Activated gamma-delta T cell treated with Interleukin-2 at 50 U/mL for 16 hours (primary cell): Measurements from ENCODE around the gene UNC13C.

Experiments
- DNase-seq: peaks from one replicate; pipeline ENCODE4 v3.0.0-alpha.2; 2020

The UNC13C gene

DNA sequence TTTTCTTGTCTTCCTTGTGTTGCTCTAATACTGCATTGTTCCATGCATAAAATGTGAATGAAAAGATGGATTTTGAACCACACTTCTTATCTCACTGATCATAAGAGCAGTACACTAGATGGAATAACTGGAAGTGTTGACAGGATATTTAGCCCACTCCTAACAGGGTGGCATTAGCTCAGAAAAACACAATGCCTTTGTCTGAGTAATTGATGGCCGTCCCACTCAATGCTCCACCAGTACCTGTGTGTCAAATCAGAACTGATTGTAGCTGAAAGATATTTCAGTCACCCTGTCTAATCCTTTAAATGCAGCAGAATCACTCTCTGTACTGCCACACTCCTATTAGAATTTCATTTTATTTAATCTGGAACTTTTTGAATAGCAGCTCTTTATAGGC is 526.5 kb downstream of the UNC13C start:
- no peak for DNase-seq

DNA sequence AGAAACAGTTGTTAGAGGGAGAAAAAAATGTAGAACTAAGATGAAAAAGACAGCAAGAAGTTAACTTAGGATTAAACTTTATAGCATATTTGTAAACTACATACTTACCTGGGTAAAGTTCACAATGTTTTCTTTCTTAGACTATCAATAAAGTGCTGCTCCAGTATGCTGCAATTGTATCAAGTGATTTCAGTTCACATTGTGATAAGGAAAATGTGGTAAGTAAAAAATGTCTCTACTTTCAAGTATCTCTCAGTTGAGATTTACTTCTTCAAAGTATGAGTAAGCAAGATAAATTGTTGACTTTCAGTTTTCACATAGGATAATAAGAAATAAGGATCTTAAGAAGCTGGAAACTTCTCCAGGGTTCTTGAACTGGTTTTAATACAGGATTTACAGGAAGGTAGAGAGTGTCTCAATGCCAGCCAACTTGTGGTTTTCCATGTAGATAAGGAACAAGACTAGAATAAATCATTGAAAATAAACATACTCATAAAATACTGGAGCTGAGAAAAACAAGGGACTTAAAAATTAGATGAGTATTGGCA is 528.8 kb downstream of the UNC13C start:
- no peak for DNase-seq

DNA sequence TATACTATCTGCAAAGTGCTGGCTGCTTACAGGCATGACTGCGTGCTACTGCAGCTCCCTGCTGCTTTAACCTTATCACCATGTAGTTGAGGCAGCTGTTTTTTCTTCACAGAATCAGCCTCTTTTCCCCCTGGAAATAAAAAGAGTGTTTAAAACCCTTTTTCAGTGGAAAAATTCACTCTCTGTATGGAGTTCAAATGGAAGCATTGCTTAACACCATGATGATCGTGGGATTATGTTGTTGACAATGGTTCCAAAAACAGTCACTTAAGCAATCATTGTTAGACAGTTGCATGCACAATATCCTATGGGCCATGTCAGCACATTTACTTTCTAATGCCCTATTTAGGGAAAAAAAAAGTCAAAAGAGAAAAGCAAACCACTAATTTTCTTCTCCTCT is 536.4 kb downstream of the UNC13C start:
- no peak for DNase-seq

DNA sequence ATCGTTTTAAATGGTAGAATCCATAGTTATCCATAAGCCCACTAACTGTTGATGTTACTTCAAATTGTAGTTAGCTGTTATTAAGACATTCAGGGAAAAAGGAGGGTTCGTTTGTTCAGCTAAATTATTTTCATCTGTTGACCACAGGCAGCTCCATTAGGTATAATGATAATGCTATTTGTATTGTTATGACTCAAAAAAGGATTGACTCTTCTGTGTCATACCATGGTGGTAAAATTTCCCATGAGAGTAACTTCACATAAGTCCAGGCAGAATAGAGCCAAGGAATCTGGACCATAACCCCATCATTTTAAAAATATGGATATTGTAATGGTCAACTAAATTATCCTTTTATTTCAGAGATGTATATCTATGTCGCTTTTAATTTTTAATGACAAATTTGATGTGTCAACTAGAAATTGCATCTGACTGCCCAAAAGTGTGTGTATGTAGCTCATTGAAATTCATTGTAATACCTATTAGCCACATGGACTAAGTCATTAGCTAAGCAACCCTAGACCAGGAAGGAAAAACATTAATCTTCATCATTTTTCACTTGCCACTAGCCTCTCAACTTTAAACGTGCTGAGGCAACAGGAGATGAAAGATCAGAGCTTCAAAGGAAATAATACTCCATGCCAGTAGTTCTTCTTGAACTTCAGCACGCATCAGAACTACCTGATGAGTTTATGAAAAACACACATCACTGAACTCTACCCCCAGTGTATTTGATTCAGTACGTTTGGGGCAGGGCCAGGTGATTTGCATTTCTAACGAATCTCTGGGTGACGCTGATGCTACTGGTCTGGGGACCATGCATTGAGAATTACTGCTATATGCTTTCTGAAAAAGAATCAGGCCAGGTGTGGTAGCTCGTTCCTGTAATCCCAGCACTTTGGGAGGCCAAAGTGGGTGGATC is 537.7 kb downstream of the UNC13C start:
- DNase-seq = no peak

DNA sequence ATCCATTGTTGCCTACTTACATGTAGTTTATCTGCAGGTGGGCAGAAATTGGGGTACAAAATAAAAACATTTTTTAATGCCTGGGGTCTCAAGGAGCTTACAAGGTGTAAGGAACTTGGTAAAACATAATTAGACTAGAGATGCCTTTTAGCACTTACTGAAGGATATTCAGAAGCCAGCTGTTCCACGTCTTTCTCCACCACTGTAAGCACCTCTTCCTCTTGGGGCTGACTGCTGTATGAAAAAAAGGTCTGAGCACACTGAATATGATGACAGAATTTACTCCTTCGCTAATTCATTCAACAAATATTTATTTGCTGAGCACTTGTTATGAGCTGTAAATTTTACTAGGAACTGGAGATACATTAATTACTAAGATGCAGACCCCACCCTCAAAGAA is 539.1 kb downstream of the UNC13C start:
- DNase-seq = no peak

DNA sequence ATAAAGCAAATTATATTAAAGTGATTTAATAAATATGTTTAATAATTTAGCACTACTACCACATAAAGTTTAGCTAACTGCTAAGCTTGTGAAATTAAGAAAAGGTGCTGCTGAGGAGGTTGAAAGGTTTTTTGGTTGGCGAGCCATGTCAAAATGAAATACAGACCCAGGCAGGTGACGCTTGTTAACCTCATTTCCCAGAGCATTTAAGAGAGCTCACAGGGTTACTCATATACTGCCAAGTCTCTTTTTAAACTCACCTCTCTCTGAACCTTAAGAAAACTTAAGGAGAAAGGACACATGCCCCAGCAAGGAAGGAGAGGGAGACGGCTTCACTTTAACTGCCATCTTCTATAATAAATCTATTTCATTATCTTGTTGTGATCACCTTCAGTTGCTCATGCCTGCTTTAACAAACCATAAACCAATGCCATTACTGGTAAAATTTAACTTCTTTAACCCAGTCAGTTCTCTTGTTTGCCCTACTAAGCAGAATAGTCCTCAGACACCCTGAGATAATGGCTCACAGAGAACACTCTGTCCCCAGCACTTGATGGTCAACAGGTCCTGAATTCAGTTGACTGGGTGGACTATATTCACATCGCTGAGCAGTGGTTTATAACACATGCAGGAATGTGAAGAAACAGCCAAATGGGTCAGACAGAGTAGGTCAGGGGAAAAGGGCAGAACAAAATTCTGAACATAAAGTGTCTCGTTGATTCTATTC is 540.1 kb downstream of the UNC13C start:
- DNase-seq = no peak

DNA sequence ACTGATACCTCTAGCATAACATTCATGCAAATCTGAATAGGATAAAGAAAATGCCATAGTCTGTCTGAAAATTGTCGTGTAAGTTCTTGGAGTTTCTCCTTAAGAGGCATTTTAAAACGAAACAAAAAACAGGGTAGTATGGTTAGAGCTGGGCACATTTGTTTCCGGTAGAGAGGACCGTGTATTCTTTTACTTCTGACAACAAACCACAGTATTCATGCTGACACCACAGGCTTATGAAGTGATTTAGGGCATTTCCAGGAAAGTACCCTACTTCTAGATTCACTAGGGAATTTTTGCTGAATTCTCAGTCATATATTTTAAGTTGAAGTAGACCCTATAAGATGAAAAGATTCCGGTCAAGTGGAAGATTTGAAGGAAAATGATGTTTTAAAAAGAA is 541.3 kb downstream of the UNC13C start:
- DNase-seq = no peak

DNA sequence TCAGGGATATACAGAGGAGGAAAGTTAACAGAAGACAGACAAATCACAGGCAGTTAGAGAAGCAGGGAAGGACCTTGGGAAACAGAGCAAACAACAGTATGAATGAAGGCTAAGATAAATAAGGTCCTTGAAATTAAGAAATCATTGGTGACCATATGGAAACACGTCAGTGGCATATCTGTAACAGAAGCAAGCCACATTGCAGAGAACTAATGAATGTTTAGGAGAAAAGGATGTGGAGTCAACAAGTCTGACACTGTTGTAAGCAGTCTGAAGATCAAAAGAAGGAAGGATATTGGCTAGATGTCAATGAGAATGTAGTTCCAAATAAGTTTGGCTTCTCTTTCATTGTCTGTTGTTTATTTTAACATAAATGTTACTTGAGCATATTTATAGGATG is 542.4 kb downstream of the UNC13C start:
- DNase-seq = no peak

DNA sequence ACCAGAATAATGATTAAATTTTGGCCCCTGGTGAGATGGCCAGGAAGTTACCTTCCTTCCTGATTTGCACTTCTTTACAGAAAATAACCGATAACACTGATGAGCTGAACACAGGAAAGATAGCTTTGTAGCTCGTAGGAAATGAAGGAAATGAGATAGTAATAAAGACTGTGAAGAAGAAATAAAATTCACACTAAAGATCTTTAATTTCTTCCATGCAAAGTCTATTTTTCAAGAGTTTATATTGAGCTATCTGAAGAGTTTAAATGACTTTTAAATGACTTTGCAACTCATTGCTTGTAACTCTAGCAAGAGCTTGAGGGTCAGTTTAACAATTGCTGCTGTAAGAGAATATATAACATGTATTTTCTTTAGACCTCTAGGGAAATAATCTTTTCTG is 543.0 kb downstream of the UNC13C start:
- DNase-seq = no peak

DNA sequence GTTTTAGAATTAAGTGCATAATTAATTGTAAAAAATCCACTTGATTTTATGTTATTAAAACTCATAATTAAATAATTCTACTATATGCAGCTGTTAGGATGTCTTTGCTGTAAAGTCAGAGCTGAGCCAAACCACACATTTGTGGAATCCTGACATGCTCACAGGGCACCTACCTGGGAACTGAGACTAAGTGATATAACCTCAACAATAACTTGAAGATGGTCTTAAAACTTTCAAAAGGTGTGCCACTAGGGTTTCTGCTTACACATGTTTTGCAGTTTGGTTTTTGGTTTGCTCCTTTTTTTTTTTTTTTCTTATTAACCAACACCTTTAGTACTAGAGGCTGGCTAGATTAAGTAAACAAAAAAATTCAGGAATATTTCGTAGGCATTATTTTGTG is 549.8 kb downstream of the UNC13C start:
- DNase-seq = no peak

DNA sequence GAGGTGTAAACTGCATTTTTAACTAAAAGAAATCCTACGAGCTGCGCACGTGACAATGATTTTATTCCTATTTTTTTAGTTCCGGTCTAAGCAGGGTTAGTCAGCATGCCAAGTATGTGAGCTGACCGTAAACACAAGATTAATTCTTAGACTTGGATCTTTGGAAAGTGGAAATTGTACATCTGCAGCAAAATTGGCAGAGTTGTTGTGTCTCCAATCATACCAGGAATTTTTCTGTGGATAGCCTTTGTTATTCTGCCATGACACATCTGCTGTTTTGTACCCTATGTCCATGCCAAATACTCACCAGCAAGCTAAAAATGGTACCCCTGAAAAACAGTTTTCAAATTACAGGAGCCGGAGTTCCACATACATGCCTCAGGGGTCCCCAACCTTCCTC is 562.5 kb downstream of the UNC13C start:
- DNase-seq = no peak

DNA sequence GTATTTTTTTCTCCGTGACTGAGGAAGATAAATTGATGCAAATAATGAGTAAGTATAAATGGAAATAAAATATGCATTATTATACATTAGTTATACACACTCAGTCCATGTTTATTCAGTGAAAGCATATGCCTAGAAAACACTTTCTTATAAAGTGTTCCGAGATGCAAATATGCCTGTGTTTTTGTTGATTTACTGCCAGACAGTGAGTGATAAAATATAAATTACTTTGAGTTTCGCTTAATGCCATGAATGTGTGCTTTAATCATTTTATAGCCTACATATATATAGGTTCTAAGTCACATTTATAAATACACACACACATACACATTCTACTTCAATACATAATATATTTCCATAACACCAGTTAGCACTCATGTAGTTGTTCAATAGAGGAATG is 569.2 kb downstream of the UNC13C start:
- no peak for DNase-seq

DNA sequence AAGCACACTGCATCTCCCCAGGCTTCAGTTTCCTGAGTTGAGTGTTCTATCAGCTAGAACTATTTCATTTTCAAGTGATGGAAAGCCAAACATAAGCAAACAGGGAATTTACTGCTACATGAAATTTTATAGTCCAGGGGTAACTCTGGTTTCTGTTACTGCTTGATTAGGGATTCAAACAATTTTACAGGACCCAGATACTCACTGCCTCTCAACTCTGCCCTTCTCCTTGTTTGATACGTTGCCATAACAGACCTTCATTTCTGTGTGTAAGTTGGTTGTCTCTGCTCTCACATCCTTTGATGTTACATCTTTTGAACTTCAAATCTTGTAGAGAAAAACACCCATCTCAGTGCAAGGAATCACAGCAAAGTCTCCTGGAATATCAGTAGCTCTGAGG is 572.7 kb downstream of the UNC13C start:
- DNase-seq = no peak

DNA sequence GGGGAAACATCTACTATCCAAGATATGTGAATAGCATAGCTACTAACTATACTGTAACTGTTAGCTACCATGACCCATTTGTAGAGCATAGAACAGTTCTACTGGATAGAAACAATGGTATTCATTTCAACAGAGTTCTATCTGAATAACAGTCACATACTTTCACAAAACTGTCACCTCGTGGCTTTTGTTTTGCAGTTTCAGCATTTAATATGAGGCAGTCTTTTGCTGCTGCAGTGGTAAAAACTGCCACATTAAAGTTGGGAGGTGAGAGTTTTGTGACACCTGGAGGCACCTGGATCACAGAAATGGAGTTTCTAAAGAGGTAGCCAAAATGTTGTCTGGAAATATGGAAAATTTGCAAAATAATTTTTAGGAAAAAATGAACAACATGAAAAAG is 578.0 kb downstream of the UNC13C start:
- DNase-seq = no peak

DNA sequence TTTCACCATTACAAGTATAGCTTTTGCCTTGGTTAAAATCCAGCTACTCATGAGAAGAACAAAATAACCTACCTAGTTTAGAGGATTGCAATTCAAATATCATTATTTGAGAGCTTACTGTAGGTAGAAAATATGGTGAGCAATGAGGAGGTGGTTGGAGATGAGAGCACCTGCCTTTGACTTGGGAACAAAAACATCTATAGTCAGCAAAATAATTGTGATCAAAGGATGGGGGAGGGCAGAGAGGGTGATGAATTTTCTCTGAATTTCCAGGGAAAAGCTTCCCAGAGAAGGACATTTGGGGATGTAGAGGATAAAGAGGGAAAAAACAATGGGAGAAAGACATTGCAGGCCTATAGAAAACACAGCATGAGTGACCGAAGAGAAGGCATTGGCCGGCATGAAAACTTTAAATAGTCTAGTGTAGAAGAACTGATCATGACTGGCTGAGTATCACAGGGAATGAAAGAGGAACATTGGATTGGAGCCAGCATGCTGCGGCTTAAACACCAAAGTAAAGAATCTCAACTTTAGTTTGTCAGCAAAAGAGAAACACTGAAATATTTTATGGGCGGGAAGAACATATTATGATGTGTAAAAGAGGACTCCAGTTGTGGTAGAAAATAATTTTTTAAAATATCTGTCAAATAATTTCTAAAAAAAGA is 581.3 kb downstream of the UNC13C start:
- no peak for DNase-seq

DNA sequence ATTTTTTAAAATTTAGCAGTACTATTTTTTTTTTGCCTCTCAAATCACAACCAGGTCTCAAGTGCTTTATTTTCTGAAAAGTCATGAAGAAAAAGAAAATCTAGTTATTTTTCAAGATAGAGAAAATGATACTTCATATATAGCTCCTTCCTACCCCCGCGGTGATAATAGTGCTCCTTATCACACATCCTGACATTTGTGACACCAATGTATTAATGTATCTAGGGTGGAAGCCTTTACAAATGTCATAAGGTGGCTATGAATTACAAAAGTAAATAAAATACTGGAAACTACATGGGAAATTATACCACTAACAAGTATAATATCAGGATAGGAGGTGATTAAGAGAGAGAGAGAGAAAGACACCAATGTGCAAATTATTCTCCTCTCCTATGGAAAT is 582.2 kb downstream of the UNC13C start:
- no peak for DNase-seq

DNA sequence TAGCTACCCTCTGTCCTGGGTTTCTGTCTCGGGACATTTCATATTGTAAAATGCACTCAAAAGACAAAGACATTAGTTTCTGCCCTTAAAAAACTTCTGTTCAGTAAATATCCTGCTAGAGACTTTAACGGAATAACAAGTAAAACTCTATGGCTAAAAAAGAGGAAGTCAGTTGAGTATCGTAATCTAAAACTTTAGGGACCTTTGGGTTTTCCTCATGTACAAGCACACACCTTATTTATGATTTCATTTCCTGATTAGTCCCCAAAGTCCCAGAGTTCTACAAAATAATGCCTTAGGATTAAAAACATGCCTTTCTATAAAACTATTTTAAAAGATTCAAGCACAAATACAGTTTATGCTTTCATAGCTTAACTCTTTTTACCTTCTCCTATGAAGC is 585.9 kb downstream of the UNC13C start:
- DNase-seq = no peak

DNA sequence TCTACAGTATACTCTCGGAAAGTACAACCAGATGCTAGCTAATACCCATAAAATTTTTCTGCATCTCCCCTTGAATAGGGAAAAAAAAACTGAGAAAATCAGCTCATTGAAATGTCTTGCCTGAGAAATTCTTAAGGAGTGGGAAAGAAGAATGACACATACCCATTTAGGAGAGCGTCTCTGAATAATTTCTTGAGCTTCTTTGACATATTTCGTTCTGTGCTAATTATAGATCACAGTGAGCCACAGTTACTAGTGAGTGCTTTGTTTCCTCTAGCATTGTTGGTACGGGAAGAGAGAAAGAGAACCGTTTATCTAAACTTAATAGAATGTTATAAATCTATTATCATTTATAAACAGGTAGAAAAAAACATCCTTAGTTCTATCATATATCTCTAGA is 588.4 kb downstream of the UNC13C start:
- DNase-seq = no peak

DNA sequence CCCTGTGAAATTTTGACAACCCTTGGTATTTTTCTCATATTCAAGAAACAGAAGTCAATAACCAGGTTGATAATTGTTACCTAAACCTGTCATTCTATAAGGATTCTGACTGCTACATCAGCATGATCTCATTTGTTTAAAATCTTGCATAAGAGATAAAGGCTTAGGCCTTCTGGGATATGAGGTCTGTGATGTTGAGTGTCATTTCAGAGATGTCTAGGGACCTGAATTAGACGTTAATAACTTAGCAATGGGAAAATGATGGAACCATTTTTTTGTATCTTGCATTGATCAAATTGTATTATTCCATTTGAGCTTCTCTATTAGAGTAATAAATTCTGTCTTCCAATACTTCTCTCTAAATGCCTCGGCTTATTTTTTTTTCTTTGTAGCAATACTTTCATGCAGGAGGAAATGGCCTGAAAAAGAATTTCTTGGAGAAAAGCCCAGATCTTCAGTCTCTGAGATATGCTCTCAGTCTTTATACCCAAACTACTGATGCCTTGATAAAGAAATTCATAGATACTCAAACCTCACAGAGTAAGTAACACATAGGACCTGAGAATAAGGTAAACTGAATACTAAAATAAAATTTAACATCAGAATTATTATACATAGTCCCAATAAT is 589.3 kb downstream of the UNC13C start:
- no peak for DNase-seq

DNA sequence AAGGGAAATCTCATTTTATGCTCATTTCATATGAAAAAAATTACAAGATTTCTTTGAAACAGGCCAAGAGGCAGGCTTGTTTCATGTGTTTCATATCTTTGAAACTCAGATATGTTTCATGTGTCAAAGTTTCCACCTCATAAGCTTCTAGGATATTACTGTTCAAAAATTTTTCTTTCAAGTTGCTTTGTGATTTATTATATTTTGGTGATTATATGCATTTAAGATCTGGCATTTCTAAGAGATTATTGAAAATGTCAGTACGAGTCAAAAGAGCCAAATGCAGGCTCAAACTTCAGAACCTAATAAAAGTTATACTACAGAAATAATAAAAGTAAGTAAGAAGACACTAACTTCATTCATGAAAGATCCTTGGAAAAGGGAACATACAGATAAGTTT is 590.1 kb downstream of the UNC13C start:
- no peak for DNase-seq

DNA sequence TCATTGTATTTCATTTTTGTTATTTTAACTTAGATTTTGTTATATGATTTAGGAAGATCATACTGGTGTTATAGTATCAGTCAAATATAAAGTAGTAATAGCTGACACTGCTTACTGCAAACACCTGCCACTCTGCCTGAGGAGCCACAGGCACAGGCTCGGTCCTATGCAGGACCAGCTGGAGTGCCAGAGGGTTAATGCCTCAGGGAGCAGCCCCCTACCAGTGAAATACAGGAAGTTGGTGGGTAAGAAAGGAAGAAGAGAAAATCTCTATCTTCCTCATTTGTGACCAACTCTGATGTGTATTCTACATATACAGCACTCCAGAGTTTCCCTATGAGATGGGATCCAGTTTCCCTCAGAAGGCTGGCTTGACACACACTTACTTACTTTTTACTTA is 593.3 kb downstream of the UNC13C start:
- DNase-seq = no peak

DNA sequence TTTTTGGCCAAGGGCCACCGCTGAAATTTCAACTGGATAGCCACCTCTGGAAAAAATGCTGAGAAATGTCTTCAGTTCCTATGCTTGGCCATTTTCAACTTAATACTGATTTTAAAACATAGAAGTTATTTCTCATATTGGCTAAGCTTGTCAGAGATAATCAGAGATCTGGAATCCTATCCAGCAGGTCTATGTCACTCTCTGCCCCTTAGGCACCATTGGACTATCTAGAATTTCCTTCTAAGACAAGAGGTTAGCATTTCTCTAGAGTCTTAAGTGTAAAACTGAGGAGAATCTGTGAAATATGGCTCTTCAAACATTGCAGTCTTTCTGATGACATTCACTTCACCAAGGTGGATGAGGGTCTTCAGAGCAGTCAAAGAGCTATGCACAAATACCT is 597.3 kb downstream of the UNC13C start:
- no peak for DNase-seq

DNA sequence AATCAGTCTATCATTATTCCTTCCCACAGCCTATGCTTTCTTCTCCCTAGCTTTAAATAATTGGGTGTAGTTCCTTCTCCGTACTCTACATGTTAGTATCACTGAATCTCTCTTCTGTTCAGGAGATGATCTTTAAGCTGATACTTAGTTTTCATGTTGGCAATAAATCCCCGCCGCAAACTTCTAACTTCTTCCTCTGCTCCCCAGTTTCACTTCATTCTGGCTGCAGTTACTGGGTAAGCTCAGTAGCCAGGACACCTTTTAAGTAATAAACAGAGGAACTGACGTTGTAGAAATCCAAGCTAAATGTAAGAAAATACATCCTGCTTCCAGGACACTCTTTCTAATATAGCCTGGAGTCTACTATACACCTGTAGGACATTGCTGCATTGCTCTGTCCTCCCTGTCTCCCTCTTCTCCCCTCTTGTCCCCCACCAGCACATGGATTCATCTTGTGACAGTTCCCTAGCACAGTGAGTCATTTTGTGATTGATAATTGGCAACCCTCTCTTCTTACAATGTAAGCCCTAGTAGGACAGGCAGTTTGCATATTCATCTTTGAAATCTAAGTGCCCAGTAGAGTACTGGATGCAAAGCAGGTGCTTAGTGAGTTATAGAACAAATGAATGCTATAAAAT is 598.2 kb downstream of the UNC13C start:
- DNase-seq = no peak
